GM18499 (cell line): ENCODE data around the gene ADA.
"Not testable (repeated sequence)": the region's sequence is repeated elsewhere in the genome, so short reads cannot be mapped to it uniquely, and the experiment has no call there.

Source experiments
- ATAC-seq: cut with Tn5 transposase; IDR thresholded peaks from one replicate; pipeline ENCODE4 v1.9.1; 2021; ENCODE audit warnings: moderate number of reproducible peaks; ENCODE audit not compliant: insufficient read depth, unreplicated experiment

Gene ADA

GRCh38 chr20:44681796-44682566 is 30.5 kb upstream of the ADA start:
- no peak for ATAC-seq

- ATAC-seq, result no peak
Measured at GRCh38 chr20:44678990-44679611, 27.6 kb upstream of the ADA start.

GRCh38 chr20:44678242-44678641 is 26.7 kb upstream of the ADA start:
- no peak for ATAC-seq

- ATAC-seq, result not testable (repeated sequence)
Measured at GRCh38 chr20:44672318-44672902, 20.9 kb upstream of the ADA start.

- ATAC-seq, result not testable (repeated sequence)
Measured at GRCh38 chr20:44671541-44671940, 20.0 kb upstream of the ADA start.

- not testable (repeated sequence) for ATAC-seq
Measured at GRCh38 chr20:44670851-44671250, 19.4 kb upstream of the ADA start.

- ATAC-seq, result no peak
Measured at GRCh38 chr20:44666066-44666465, 14.6 kb upstream of the ADA start.

GRCh38 chr20:44664131-44664530 is 12.6 kb upstream of the ADA start:
- no peak for ATAC-seq

- ATAC-seq, result no peak
Measured at GRCh38 chr20:44662261-44662660, 10.8 kb upstream of the ADA start.

- ATAC-seq, result no peak
Measured at GRCh38 chr20:44660581-44660980, 9.1 kb upstream of the ADA start.

GRCh38 chr20:44659931-44660330 is 8.4 kb upstream of the ADA start:
- ATAC-seq, result no peak

- ATAC-seq, result no peak
Measured at GRCh38 chr20:44658810-44659209, 7.3 kb upstream of the ADA start.

- ATAC-seq, result no peak
Measured at GRCh38 chr20:44657875-44658274, 6.4 kb upstream of the ADA start.

- no peak for ATAC-seq
Measured at GRCh38 chr20:44656448-44656847, 4.9 kb upstream of the ADA start.

GRCh38 chr20:44654210-44654609 is 2.7 kb upstream of the ADA start:
- ATAC-seq, result not testable (repeated sequence)

GRCh38 chr20:44653546-44653945 is 2.0 kb upstream of the ADA start:
- ATAC-seq, result no peak

GRCh38 chr20:44651434-44651683 is 140 bp downstream of the ADA start:
- no peak for ATAC-seq

GRCh38 chr20:44650771-44651433 is 597 bp downstream of the ADA start:
- no peak for ATAC-seq

GRCh38 chr20:44649976-44650375 is 1.5 kb downstream of the ADA start:
- no peak for ATAC-seq

- no peak for ATAC-seq
Measured at GRCh38 chr20:44649126-44649525, 2.4 kb downstream of the ADA start.

- no peak for ATAC-seq
Measured at GRCh38 chr20:44648579-44648978, 2.9 kb downstream of the ADA start.
